Muscle layer of colon (tissue), 2 donors: Measurements from ENCODE around the gene UCHL1.

ENCODE experiments used
- H3K27ac ChIP-seq: one replicate; pipeline ENCODE4 v1.7.0; 2013; ENCODE audit warnings: low read depth, mild to moderate bottlenecking, low read length, moderate library complexity
- H3K27me3 ChIP-seq, 2 donors: one replicate each; pipeline ENCODE4 v1.7.0; 2013; ENCODE audit warnings: low read length in 2 of 2, mild to moderate bottlenecking in 2 of 2; ENCODE audit not compliant: insufficient read depth in 2 of 2, control insufficient read depth in 1 of 2
- H3K36me3 ChIP-seq: one replicate; pipeline ENCODE4 v1.7.0; 2013; ENCODE audit warnings: mild to moderate bottlenecking, low read length; ENCODE audit not compliant: insufficient read depth
- H3K4me1 ChIP-seq: one replicate; pipeline ENCODE4 v1.7.0; 2013; ENCODE audit warnings: mild to moderate bottlenecking, low read length; ENCODE audit not compliant: insufficient read depth
- H3K4me3 ChIP-seq, 2 donors: one replicate each; pipeline ENCODE4 v1.7.0; 2013; ENCODE audit warnings: low read length in 2 of 2, low read depth in 1 of 2, mild to moderate bottlenecking in 1 of 2, moderate library complexity in 1 of 2
- H3K9ac ChIP-seq: one replicate; pipeline ENCODE4 v1.7.0; 2013; ENCODE audit warnings: low read length
- H3K9me3 ChIP-seq: one replicate; pipeline ENCODE4 v1.7.0; 2013; ENCODE audit warnings: mild to moderate bottlenecking, low read length
- donor health status: abdominal sarcoma.
- donor health status: Adenocarcinoma of cecum.

The UCHL1 gene

GRCh38 chr4:41241919-41242318 is 14.8 kb upstream of the UCHL1 start:
- H3K9me3 ChIP-seq = no peaks in the 10 kb centered on the region
- H3K27me3 ChIP-seq = no peaks in the 10 kb centered on the region
- no peak overlapping the region for H3K9ac ChIP-seq
- H3K4me1 ChIP-seq = no peaks in the 10 kb centered on the region
- no peaks in the 10 kb centered on the region for H3K36me3 ChIP-seq
- no peak overlapping the region for H3K27ac ChIP-seq
- no peak overlapping the region for H3K4me3 ChIP-seq

- no peaks in the 10 kb centered on the region for H3K36me3 ChIP-seq
- no peaks in the 10 kb centered on the region for H3K4me1 ChIP-seq
- no peak overlapping the region for H3K27ac ChIP-seq
- H3K9ac ChIP-seq = no peak overlapping the region
- H3K9me3 ChIP-seq = no peaks in the 10 kb centered on the region
- H3K27me3 ChIP-seq = peaks cover 0 to 4% of the 10 kb centered on the region in 2 donors
- no peak overlapping the region for H3K4me3 ChIP-seq
Observed at GRCh38 chr4:41245983-41246382, 10.7 kb upstream of the UCHL1 start.

DNA sequence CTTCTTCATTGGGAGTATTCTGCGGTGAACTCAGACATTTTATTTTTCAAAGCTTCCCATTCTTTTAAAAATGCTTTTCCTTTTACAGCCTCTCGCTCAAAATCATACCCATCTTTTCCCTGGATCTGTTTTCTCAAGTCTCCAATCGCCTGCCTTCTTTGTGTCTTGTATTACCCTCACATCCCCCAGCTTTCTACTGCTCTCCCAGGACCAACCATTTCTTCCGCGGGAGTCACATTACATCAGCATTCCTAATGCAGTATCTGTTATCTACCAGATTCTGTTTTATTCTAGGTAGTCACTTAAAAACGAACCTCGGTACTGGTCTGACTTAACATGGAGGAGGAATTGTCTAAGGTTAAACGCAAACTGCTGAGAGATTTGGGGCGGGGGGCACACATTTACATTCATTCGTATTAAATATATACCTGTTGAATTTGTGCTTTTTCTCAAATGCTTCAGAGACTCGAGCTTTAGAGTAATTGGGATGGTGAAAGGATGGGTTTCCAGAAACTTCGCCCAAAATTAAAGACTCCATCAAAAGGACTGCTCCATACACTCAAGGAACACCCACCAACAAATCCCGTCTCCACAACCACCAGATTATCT is 493 bp upstream of the UCHL1 start:
- Histone ChIP-seq H3K9ac (no peak overlapping the region), H3K4me1 (peaks cover 11% of the 10 kb centered on the region), H3K4me3 (peak overlapping the region in 1 of 2 donors; percentile 55), H3K36me3 (no peaks in the 10 kb centered on the region), H3K9me3 (no peaks in the 10 kb centered on the region), H3K27ac (no peak overlapping the region), H3K27me3 (peaks cover 13 to 22% of the 10 kb centered on the region in 2 donors)

- Histone ChIP-seq H3K36me3 (no peaks in the 10 kb centered on the region), H3K9me3 (no peaks in the 10 kb centered on the region), H3K27ac (no peak overlapping the region), H3K9ac (no peak overlapping the region), H3K4me1 (peaks cover 11% of the 10 kb centered on the region), H3K4me3 (peak overlapping the region; percentile 49 to 55), H3K27me3 (peaks cover 13 to 22% of the 10 kb centered on the region in 2 donors)
Observed at GRCh38 chr4:41257257-41257901, 651 bp downstream of the UCHL1 start.

DNA sequence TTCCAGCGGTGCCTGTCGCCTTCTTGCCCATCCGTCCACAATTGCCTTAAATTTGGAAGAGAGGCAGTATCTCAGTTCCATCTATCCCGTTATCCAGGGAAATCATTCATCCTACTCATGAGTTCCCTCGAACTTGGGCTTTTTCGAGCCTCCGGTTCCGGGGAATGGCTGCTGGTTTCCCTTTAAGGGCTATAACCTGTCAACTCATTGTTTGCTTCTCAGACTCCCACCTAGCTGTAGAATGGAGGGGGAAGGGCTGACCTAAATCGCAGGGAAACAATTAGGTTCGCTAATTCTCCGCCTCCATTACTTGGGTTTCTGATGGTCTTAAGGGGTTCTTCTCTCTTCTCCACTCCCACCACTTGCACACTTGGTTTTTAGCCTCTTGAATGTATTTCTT is 1.2 kb downstream of the UCHL1 start:
- peaks cover 11% of the 10 kb centered on the region for H3K4me1 ChIP-seq
- H3K4me3 ChIP-seq = peak overlapping the region; percentile 49 to 55
- H3K9me3 ChIP-seq = no peaks in the 10 kb centered on the region
- H3K27ac ChIP-seq = no peak overlapping the region
- H3K36me3 ChIP-seq = no peaks in the 10 kb centered on the region
- peaks cover 13 to 22% of the 10 kb centered on the region in 2 donors for H3K27me3 ChIP-seq
- no peak overlapping the region for H3K9ac ChIP-seq

- Histone ChIP-seq H3K27me3 (peaks cover 13 to 22% of the 10 kb centered on the region in 2 donors), H3K27ac (no peak overlapping the region)
Observed at GRCh38 chr4:41258783-41259182, 2.1 kb downstream of the UCHL1 start.

DNA sequence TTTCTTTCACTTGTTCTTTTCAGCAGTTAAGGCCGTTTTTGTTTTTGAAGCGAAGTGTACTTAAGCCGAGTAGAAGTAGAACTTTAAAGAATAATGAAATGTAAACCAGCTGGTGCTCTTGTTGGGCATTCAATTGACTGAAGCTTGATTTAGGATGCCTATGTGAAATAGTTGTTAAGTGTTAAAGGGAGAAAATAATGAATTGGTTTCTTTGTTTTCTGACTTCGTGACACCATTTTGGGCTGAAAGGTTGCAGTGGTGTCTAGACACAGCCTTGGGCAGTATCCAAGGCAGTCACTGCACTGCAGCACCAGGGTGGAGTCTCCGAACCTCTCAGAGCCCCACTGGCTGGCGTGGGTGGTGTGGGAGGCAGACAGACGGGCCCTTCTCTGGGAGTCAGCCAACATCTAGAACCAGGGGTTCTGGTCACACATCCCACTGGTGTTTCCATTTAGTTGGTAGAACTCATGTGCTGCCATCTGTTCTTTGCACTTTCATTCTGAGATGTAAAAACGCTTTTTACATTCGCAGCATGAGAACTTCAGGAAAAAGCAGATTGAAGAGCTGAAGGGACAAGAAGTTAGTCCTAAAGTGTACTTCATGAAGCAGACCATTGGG is 3.5 kb downstream of the UCHL1 start:
- Histone ChIP-seq H3K36me3 (no peaks in the 10 kb centered on the region), H3K9ac (no peak overlapping the region), H3K4me1 (peaks cover 11% of the 10 kb centered on the region), H3K4me3 (no peak overlapping the region), H3K9me3 (no peaks in the 10 kb centered on the region), H3K27me3 (peaks cover 13 to 22% of the 10 kb centered on the region in 2 donors), H3K27ac (no peak overlapping the region)

More at GRCh38 chr4:41258783-41259182, 2.1 kb downstream of the UCHL1 start:
- Histone ChIP-seq H3K4me1 (peaks cover 11% of the 10 kb centered on the region), H3K4me3 (no peak overlapping the region), H3K9ac (no peak overlapping the region), H3K36me3 (no peaks in the 10 kb centered on the region), H3K9me3 (no peaks in the 10 kb centered on the region)

DNA sequence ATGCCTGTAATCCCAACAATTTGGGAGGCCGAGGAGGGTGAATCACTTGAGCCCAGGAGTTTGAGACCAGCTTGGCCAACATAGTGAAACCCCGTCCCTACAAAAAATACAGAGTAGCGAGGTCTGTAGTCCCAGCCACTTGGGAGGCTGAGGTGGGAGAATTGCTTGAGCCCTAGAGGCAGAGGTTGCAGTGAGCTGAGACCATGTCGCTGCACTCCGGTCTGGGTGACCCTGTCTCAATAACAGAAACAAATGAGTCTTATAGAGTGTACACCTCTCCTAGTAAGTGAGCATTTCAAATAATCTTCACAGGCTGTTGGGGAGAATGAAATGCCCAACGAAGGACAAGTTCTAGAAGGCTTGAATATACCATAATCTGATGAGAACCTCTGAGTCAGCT is 5.5 kb downstream of the UCHL1 start:
- Histone ChIP-seq H3K27me3 (peaks cover 4 to 8% of the 10 kb centered on the region in 2 donors), H3K4me3 (no peak overlapping the region), H3K27ac (no peak overlapping the region), H3K9ac (no peak overlapping the region), H3K4me1 (peaks cover 6% of the 10 kb centered on the region), H3K36me3 (no peaks in the 10 kb centered on the region), H3K9me3 (no peaks in the 10 kb centered on the region)

GRCh38 chr4:41264212-41264611 is 7.5 kb downstream of the UCHL1 start:
- Histone ChIP-seq H3K27me3 (no peaks in the 10 kb centered on the region), H3K9me3 (no peaks in the 10 kb centered on the region), H3K4me3 (no peak overlapping the region), H3K9ac (no peak overlapping the region), H3K36me3 (no peaks in the 10 kb centered on the region), H3K4me1 (no peaks in the 10 kb centered on the region), H3K27ac (no peak overlapping the region)

DNA sequence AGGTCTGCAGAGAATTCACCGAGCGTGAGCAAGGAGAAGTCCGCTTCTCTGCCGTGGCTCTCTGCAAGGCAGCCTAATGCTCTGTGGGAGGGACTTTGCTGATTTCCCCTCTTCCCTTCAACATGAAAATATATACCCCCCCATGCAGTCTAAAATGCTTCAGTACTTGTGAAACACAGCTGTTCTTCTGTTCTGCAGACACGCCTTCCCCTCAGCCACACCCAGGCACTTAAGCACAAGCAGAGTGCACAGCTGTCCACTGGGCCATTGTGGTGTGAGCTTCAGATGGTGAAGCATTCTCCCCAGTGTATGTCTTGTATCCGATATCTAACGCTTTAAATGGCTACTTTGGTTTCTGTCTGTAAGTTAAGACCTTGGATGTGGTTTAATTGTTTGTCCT is 11.3 kb downstream of the UCHL1 start:
- H3K4me1 ChIP-seq = no peaks in the 10 kb centered on the region
- H3K9ac ChIP-seq = no peak overlapping the region
- H3K9me3 ChIP-seq = no peaks in the 10 kb centered on the region
- no peak overlapping the region for H3K27ac ChIP-seq
- no peaks in the 10 kb centered on the region for H3K27me3 ChIP-seq
- no peaks in the 10 kb centered on the region for H3K36me3 ChIP-seq
- no peak overlapping the region for H3K4me3 ChIP-seq

GRCh38 chr4:41268721-41269517 is 12.2 kb downstream of the UCHL1 start:
- Histone ChIP-seq H3K36me3 (no peaks in the 10 kb centered on the region), H3K4me3 (no peak overlapping the region), H3K4me1 (no peaks in the 10 kb centered on the region), H3K9ac (no peak overlapping the region), H3K27ac (no peak overlapping the region), H3K9me3 (no peaks in the 10 kb centered on the region), H3K27me3 (no peaks in the 10 kb centered on the region)
